ENCODE measurements around the gene TP53RK.

DNA sequence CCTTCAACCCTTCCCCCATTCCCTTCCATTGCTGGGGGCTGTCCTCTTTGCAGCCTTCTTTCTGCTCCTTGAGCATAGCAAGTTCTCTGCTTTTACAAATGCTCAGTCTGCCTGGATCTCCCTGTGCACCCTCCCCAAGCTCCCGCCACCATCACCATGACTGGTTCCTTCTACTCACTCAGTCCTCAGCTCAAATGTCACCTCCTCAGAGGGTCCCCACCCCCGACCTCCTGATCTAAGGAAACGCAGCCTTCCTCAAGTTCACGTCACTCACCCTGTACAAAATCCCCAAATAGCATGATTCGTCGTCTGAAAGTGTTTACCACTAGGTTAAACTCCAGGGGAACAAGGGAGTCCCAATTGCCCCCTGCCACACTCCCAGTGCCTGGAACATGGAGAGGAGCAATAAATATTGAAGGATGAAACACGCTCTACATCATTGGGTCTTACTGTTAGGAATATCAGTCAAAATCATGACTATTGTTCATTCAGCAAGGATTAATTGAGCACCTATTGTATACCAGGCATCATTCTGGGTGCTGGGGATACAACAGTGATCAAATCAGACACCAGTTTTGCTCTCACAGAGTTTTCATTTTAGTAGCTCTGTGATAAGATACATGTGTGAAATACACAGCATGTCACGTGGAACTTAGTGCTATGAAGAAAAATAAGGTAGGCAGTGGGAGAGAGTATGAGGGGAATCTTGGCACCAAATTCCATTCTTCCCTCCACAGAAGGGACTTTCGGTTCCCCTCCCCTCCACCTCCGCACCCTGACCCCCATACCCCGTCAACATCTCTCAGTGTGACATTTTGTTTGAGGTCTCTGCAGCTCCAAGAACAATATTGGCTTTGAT lies 15.6 kb downstream of the TP53RK start:
- TF ChIP-seq RAD21 (IDR thresholded peaks at IDR 0.05; ENCODE audit: low read length) (no peak), FOXM1 (IDR thresholded peaks at IDR 0.05; ENCODE audit: low read depth) (no peak), TAF1 (IDR thresholded peaks at IDR 0.05; ENCODE audit: borderline replicate concordance, low read depth, low read length) (no peak), FOXJ3 (CRISPR knock-in tag; IDR thresholded peaks at IDR 0.05) (no peak), MXI1 (IDR thresholded peaks at IDR 0.05; ENCODE audit: low read depth, low read length) (no peak), SMC3 (IDR thresholded peaks at IDR 0.05; ENCODE audit: low read depth, low read length) (no peak), CHD2 (IDR thresholded peaks at IDR 0.05; ENCODE audit: low read length, partially characterized antibody) (no peak), RFX5 (IDR thresholded peaks at IDR 0.05; ENCODE audit: low read length) (no peak), TCF12 (IDR thresholded peaks at IDR 0.05) (no peak), EP300 (IDR thresholded peaks at IDR 0.05; ENCODE audit: borderline replicate concordance in 1 of 2, low read depth in 1 of 2, low read length in 1 of 2) (no peak), RXRA (IDR thresholded peaks at IDR 0.05; ENCODE audit: borderline replicate concordance, low read depth) (no peak)
- TF ChIP-seq, protein P1, sequence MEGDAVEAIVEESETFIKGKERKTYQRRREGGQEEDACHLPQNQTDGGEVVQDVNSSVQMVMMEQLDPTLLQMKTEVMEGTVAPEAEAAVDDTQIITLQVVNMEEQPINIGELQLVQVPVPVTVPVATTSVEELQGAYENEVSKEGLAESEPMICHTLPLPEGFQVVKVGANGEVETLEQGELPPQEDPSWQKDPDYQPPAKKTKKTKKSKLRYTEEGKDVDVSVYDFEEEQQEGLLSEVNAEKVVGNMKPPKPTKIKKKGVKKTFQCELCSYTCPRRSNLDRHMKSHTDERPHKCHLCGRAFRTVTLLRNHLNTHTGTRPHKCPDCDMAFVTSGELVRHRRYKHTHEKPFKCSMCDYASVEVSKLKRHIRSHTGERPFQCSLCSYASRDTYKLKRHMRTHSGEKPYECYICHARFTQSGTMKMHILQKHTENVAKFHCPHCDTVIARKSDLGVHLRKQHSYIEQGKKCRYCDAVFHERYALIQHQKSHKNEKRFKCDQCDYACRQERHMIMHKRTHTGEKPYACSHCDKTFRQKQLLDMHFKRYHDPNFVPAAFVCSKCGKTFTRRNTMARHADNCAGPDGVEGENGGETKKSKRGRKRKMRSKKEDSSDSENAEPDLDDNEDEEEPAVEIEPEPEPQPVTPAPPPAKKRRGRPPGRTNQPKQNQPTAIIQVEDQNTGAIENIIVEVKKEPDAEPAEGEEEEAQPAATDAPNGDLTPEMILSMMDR (IDR thresholded peaks at IDR 0.05), result no peak
- TF ChIP-seq, protein P2, sequence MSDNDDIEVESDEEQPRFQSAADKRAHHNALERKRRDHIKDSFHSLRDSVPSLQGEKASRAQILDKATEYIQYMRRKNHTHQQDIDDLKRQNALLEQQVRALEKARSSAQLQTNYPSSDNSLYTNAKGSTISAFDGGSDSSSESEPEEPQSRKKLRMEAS (IDR thresholded peaks at IDR 0.05; ENCODE audit: low read depth), result no peak
